ENCODE data around the gene GNRH2.

DNA sequence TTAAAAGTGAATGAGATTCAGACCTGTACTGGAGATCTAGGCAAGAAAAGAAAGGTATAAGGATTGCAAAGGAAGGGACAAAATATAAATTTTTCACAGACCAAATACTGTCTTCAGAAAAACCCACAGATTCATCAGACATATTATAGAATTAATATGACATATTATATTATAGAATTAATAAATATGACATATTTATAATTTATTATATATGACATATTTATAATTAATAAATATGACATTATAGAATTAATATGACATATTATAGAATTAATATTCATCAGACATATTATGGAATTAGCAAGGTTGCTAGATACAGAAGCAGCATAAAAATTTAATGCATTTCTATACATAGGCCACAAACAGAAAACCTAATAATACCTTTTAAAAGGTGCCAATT lies 44.7 kb upstream of the GNRH2 start:
- TF ChIP-seq, protein P1, sequence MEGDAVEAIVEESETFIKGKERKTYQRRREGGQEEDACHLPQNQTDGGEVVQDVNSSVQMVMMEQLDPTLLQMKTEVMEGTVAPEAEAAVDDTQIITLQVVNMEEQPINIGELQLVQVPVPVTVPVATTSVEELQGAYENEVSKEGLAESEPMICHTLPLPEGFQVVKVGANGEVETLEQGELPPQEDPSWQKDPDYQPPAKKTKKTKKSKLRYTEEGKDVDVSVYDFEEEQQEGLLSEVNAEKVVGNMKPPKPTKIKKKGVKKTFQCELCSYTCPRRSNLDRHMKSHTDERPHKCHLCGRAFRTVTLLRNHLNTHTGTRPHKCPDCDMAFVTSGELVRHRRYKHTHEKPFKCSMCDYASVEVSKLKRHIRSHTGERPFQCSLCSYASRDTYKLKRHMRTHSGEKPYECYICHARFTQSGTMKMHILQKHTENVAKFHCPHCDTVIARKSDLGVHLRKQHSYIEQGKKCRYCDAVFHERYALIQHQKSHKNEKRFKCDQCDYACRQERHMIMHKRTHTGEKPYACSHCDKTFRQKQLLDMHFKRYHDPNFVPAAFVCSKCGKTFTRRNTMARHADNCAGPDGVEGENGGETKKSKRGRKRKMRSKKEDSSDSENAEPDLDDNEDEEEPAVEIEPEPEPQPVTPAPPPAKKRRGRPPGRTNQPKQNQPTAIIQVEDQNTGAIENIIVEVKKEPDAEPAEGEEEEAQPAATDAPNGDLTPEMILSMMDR (IDR thresholded peaks at IDR 0.05): no peak
- TF ChIP-seq POLR2A (IDR thresholded peaks at IDR 0.05): no peak

Measured in testis (tissue), 2 donors.